HG03521 (cell line): ENCODE results near the gene HOXA7.

Source experiments
- ATAC-seq: cut with Tn5 transposase; IDR thresholded peaks from one replicate; pipeline ENCODE4 v1.9.1; 2021; ENCODE audit warnings: mild to moderate bottlenecking, moderate library complexity; ENCODE audit not compliant: unreplicated experiment

The HOXA7 gene

GRCh38 chr7:27182285-27182841 lies 25.9 kb upstream of the HOXA7 start:
- no peak for ATAC-seq

- ATAC-seq = no peak
Measured at GRCh38 chr7:27181795-27182275, 25.4 kb upstream of the HOXA7 start.

- no peak for ATAC-seq
Measured at GRCh38 chr7:27180431-27181420, 24.3 kb upstream of the HOXA7 start.

DNA sequence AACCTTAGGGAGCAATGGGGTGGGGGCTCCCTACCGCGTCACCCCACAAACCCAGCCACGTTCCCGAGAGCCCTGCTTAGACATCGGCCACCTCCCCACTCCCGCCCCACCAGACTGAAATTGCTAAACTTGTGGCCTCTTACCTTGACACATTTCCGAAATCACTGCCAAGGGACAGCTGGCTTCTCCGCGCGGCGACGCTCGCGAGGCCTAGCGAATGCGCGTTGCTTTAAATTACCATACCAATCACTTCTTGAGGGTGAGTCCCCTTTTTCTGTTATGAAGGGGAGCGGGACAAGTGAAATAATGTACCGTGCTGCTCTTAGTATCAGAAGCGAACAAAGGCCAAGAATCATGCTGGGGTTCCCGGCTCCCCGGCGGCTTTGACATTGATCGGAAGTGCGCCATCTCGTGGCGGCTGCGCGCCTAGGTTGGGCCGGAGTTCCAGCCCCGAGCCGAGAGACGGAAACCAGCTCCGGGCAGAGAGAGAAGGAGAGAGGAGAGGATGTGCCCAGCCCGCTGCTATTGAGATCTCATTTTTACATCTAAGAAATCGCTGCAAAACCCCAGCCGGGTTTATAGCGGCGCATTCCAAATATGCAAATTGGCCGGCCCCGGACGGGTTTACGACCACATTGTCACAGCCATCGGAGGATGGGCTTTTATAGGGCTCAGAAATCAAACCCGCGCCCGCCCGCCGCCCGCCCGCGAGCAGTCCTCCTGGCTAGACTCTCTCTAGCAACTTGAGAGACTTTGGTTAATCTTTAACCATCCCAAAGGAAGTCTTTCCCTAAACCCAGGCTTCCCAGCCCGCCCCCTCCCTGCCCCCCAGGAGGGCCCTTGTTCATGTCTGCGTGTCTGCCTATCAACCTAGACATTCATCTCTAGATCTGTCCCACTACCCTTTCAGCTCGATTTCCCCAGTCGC lies 23.3 kb upstream of the HOXA7 start:
- no peak for ATAC-seq

DNA sequence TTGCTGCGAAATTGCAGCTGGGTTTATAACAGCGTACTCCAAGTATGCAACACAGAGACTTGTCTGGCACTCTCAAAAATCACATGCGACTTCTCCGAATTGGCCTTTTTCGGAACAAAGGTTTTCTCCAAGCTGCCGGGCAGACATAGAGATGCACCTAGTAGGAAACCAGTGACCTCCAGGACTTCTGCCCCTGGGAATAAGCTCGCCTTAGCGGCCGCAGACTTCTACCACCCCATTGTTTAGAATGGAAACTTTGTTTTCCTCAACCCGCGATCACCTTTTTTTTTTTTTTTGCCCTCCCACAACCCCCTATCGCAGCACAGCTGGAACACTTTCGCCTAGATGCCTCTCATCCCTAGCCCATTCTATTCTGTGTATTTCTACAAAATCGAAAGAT lies 22.6 kb upstream of the HOXA7 start:
- no peak for ATAC-seq

- no peak for ATAC-seq
Measured at GRCh38 chr7:27178366-27178765, 21.9 kb upstream of the HOXA7 start.

DNA sequence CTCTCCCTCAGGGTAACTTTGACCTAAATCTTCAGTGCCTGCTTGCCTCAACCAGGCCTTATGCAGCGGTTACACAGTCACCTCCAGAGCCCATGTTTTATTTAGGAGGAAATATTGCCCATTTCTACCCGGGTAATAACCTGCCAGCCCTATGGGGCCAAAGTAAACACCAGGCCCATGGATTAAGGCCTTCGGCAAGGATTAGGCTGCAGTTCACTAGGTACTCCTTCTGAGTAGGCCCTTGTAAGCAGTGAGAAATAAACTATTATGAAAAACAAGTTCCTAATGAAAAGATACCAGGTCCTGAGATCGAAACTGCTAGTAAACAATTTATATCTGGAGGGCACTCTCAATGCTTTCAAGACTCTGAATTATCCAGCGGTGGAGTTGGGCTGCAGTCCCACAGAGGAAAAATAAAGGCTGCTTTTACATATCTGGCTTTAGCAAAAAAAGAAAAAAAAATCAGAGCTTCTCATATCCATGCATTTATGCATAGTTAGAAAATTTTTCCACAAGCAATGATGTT lies 21.4 kb upstream of the HOXA7 start:
- no peak for ATAC-seq

- no peak for ATAC-seq
Measured at GRCh38 chr7:27176962-27177794, 20.7 kb upstream of the HOXA7 start.

GRCh38 chr7:27176524-27176845 lies 20.0 kb upstream of the HOXA7 start:
- ATAC-seq = no peak

- ATAC-seq = no peak
Measured at GRCh38 chr7:27175626-27176523, 19.4 kb upstream of the HOXA7 start.

GRCh38 chr7:27174874-27175625 lies 18.6 kb upstream of the HOXA7 start:
- no peak for ATAC-seq

GRCh38 chr7:27173956-27174873 lies 17.7 kb upstream of the HOXA7 start, which contains the start of gene HOXA10:
HOXA10 (minus strand) TSS chr7:27174320; CDS start chr7:27174306, 14 bp downstream.
- ATAC-seq = no peak

- ATAC-seq = no peak
Measured at GRCh38 chr7:27173511-27173955, 17.1 kb upstream of the HOXA7 start.

DNA sequence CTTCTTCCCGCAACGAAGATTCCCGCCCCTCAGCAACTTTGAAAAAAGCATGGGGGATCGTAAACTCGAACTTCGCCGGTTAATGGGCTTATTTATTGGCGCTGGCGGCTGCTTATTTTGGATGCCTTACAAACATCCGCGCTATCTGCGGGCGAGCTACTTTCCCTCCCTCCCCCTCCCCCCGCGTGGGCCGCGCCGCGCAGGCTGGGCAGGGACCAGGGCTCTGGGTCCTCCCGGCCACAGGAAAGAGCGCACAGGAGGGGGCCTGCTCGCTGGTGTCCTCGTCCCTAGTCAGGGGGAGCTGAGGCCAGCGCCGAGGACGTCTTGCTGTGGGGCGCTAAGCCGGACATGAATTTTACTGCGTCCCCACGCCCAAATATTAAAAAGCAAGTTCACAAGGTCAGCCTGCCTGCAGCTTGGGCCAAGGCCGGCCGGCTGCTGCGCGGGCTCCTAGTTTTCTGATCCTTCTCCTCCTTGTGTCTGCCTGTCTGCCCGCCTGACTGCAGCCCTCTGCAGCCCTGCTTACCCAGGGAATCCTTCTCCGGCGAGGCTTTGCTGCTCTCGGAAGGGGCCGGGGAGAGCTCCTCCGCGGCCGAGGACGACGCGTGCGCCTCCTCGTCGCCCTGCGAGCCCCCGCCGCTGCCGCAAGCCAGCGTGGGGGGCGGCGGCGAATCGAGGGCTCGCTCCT lies 16.5 kb upstream of the HOXA7 start:
- ATAC-seq = no peak

DNA sequence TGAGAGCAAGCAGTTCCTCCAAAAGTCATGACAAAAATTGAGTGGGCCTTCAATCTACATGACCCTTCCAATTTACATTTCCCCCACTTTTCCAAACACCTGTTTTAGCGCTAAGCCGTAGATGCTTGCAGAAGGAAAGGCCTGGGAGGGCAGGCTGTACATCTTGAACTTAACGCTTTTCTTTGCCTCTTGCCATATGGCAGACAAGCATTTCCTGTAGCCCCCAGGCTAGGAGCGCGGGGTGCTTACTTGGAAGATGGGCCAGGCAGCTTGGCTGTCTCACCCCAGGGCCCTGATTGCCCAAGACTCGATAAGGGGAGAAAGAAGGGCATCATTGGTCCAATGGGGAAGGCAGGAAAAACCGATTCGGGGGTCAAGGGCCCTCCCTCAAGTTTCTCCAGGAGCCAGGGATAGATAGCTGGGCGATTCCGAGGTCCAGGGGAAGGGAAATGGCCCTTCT lies 15.9 kb upstream of the HOXA7 start:
- no peak for ATAC-seq

DNA sequence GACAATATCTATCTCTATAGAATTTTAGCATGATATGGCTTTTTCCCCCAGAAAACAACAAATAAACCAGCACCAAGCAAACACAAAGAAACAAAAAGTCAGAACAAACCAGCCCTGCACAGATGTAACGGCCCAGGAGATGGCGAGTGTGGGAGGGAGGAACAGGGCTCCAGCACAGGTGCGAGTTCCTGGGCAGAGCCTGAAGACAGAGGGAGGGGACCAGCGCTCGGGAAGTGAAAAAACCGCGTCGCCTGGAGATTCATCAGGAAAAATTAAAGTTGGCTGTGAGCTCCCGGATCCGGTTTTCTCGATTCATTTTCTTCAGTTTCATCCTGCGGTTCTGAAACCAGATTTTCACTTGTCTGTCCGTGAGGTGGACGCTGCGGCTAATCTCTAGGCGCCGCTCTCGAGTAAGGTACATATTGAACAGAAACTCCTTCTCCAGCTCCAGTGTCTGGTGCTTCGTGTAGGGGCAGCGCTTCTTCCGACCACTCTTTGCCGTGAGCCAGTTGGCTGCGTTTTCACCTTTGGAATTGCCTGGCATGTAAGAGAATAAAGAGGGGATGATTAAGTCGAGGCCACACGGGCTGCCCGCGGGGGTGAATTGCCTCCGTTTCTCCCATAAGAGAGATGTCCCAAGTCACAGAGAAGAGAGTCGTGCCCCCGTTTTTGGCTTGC lies 15.3 kb upstream of the HOXA7 start:
- no peak for ATAC-seq
